ENCODE results near the gene ASCL3.
"Not testable (repeated sequence)": the region's sequence is repeated elsewhere in the genome, so short reads cannot be mapped to it uniquely, and the experiment has no call there.

ASCL3 gene

DNA sequence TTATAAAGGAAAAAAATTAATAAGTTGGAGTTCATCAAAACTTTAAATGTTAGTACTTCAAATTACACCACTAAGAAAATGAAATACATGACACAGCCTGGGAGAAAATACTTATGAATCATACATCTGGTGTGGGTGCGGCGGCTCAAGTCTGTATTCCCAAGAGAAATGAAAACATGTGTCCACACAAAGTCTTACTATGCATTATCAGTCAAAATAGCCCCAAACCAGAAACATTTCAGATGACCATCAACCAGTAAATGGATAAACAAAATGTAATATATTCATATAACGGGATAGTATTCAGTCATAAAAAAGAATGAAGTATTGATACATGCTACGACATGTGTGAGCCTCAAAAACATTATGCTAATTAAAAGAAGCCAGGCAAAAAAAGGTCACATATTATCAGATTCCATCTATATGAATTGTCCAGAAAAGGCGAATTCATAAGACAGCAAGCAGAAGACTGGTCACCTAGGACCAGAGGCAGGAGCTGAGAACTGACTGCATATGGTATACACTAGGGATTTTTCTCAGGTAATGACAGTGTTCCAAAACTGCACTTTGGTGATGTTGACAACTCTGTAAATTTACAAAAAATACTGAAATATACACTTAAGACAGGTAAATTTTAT, 37.2 kb downstream of the ASCL3 start:
- no peaks in the 10 kb centered on the region for H3K9me2 ChIP-seq (ENCODE audit: low read depth, low read length)
- H3F3A ChIP-seq (ENCODE audit: insufficient read depth, low read length) = no peaks in the 10 kb centered on the region
- H3K9ac ChIP-seq (ENCODE audit: low read length) = no peak overlapping the region
- peaks cover 6% of the 10 kb centered on the region for H3K4me1 ChIP-seq (ENCODE audit: insufficient read depth, low read length, severe bottlenecking)
- no peak overlapping the region for H3K4me2 ChIP-seq (ENCODE audit: low read length)
- H3K4me3 ChIP-seq (ENCODE audit: low read depth, low read length, poor library complexity, severe bottlenecking) = no peak overlapping the region
- H3K27me3 ChIP-seq (ENCODE audit: insufficient read depth, low read length) = no peaks in the 10 kb centered on the region
- H3K36me3 ChIP-seq (ENCODE audit: insufficient read depth, low read length) = no peaks in the 10 kb centered on the region
- H4K20me1 ChIP-seq (ENCODE audit: insufficient read depth, low read length) = no peaks in the 10 kb centered on the region
- H2AFZ ChIP-seq (ENCODE audit: low read length) = no peak overlapping the region
- TF ChIP-seq EZH2 (IDR thresholded peaks at IDR 0.05; ENCODE audit: borderline replicate concordance, low read length) = no peak
- H3K9me3 ChIP-seq (ENCODE audit: low read length) = no peaks in the 10 kb centered on the region
- no peaks in the 10 kb centered on the region for H3K79me2 ChIP-seq (ENCODE audit: insufficient read depth, low read length)
- H3K27ac ChIP-seq (ENCODE audit: low read depth, low read length, poor library complexity, severe bottlenecking) = no peak overlapping the region

DNA sequence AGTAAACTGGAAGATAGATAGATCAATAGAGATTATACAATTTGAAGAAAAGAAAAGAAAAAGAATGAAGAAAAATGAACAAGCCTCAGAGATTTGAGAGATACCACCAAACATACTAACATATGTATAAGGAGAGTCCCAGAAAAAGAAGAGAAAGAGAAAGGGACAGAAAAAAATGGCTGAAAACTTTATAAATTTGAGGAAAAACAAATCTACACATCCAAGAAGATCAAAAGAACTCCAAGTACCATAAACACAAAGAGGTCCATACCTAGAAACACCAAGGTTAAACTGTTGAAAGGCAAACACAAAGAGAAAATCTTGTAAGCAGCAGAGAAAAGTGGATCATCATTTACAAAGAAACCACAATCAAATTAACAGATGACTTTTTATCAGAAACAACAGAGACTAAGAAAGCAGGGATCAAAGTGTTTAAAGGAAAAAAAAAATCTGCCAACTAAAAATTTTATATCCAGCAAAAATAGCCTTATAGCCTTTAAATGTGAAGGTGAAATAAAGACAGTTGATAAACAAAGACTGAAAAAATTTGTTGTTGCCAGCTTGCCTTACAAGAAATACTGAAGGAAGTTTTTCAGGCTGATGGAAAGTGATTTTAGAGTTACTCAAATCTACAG, 43.6 kb downstream of the ASCL3 start:
- Histone ChIP-seq H3K9me2 (ENCODE audit: low read depth, low read length) (no peaks in the 10 kb centered on the region), H3K9ac (ENCODE audit: low read length) (no peak overlapping the region), H3K4me3 (ENCODE audit: low read depth, low read length, poor library complexity, severe bottlenecking) (no peak overlapping the region), H3K4me2 (ENCODE audit: low read length) (no peak overlapping the region), H2AFZ (ENCODE audit: low read length) (no peak overlapping the region), H3F3A (ENCODE audit: insufficient read depth, low read length) (no peaks in the 10 kb centered on the region), H3K4me1 (ENCODE audit: insufficient read depth, low read length, severe bottlenecking) (no peaks in the 10 kb centered on the region), H3K9me3 (ENCODE audit: low read length) (peaks cover 10% of the 10 kb centered on the region), H3K27me3 (ENCODE audit: insufficient read depth, low read length) (no peaks in the 10 kb centered on the region), H3K27ac (ENCODE audit: low read depth, low read length, poor library complexity, severe bottlenecking) (no peak overlapping the region), H3K36me3 (ENCODE audit: insufficient read depth, low read length) (no peaks in the 10 kb centered on the region), H4K20me1 (ENCODE audit: insufficient read depth, low read length) (no peaks in the 10 kb centered on the region), H3K79me2 (ENCODE audit: insufficient read depth, low read length) (no peaks in the 10 kb centered on the region)
- no peak for TF ChIP-seq CTCF (IDR thresholded peaks at IDR 0.05; ENCODE audit: low read length)
- no peak for TF ChIP-seq EZH2 (IDR thresholded peaks at IDR 0.05; ENCODE audit: borderline replicate concordance, low read length)

DNA sequence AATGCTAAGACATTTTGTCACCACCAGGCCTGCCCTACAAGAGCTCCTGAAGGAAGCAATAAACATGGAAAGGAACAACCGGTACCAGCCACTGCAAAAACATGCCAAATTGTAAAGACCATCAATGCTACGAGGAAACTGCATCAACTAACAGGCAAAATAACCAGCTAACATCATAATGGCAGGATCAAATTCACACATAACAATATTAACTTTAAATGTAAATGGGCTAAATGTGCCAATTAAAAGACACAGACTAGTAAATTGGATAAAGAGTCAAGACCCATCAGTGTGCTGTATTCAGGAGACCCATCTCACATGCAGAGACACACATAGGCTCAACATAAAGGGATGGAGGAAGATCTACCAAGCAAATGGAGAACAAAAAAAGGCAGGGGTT, 51.6 kb downstream of the ASCL3 start:
- not testable (repeated sequence) for H3F3A ChIP-seq (ENCODE audit: insufficient read depth, low read length); H3K9me2 ChIP-seq (ENCODE audit: low read depth, low read length); H4K20me1 ChIP-seq (ENCODE audit: insufficient read depth, low read length); H2AFZ ChIP-seq (ENCODE audit: low read length); H3K27ac ChIP-seq (ENCODE audit: low read depth, low read length, poor library complexity, severe bottlenecking); H3K4me3 ChIP-seq (ENCODE audit: low read depth, low read length, poor library complexity, severe bottlenecking); H3K27me3 ChIP-seq (ENCODE audit: insufficient read depth, low read length); H3K4me2 ChIP-seq (ENCODE audit: low read length); H3K36me3 ChIP-seq (ENCODE audit: insufficient read depth, low read length); H3K9me3 ChIP-seq (ENCODE audit: low read length); H3K9ac ChIP-seq (ENCODE audit: low read length); H3K4me1 ChIP-seq (ENCODE audit: insufficient read depth, low read length, severe bottlenecking); H3K79me2 ChIP-seq (ENCODE audit: insufficient read depth, low read length)

Data from OCI-LY1 (cell line).